GM12878 (cell line): ENCODE results near the gene TMEM63B. TPM values are rescaled to one million over a fixed set of nuclear protein-coding genes. Genes with fewer than 3 reads are reported as not detected.

Source experiments
- ATAC-seq: fragments of 200-7000 bp; cut with Tn5 transposase; 3 replicates; pipeline ENCODE4 v1.9.1; 2020; ENCODE audit warnings: mild to moderate bottlenecking, moderate library complexity
- BruUV-seq: library from RNA; stranded (reverse); fragments of 400-500 nt; replicated peaks from 2 replicates; lab custom pipeline; 2021; lab: Mats Ljungman, UMichigan
- CTCF ChIA-PET: fragments of 300-600 bp; sonication (Branson Sonifier 250); formaldehyde crosslinking; extraction: SDS; loops from one replicate; lab custom pipeline; 2021; ENCODE audit warnings: inconsistent platforms; lab: Yijun Ruan, JAX
- POLR2A ChIA-PET: fragments of 350-600 bp; formaldehyde crosslinking; extraction: SDS; loops from one replicate; lab custom pipeline; 2021; ENCODE audit warnings: inconsistent platforms; lab: Charles Lee
- RAD21 ChIA-PET: fragments of 300-600 bp; sonication (Branson Sonifier 250); formaldehyde crosslinking; loops from one replicate; lab custom pipeline; 2023; ENCODE audit warnings: antibody characterized with exemption; ENCODE audit not compliant: unreplicated experiment; lab: Charles Lee
- SMC1A ChIA-PET: fragments of 300-600 bp; sonication (Branson Sonifier 250); formaldehyde crosslinking; loops from one replicate; lab custom pipeline; 2023; ENCODE audit not compliant: unreplicated experiment, uncharacterized antibody; lab: Charles Lee
- DNase-seq: peaks from one replicate; pipeline ENCODE4 v3.0.0-alpha.2; 2011; ENCODE audit warnings: low read depth, low spot score
- FAIRE-seq: peaks from 3 replicates; lab custom pipeline; 2011; peaks lifted over from hg19 to GRCh38; lab: Jason Lieb, UNC
- H2AFZ ChIP-seq: 2 replicates; pipeline ENCODE4 v1.6.0; 2011; ENCODE audit warnings: low read depth, low read length, control low read depth; ENCODE audit not compliant: control insufficient read depth
- H3K27ac ChIP-seq: 2 replicates; pipeline ENCODE4 v1.5.1; 2011; ENCODE audit warnings: control low read depth; ENCODE audit not compliant: control insufficient read depth, insufficient read depth
- H3K27me3 ChIP-seq, 2 experiments: replicated peaks in 1 of 2; 2 replicates each; pipeline versions ENCODE4 v1.6.0 to v1.6.1; 2011; ENCODE audit warnings: low read length in 1 of 2; ENCODE audit not compliant: control insufficient read depth in 2 of 2, insufficient read depth in 2 of 2
- H3K36me3 ChIP-seq, 2 experiments: 2 replicates each; pipeline ENCODE4 v1.5.1; 2011; ENCODE audit warnings: low read length in 1 of 2; ENCODE audit not compliant: control insufficient read depth in 2 of 2, insufficient read depth in 2 of 2
- H3K4me1 ChIP-seq: 2 replicates; pipeline ENCODE4 v1.6.1; 2011; ENCODE audit warnings: mild to moderate bottlenecking, low read length, moderate library complexity, mixed read lengths; ENCODE audit not compliant: control insufficient read depth, insufficient read depth
- H3K4me2 ChIP-seq: 2 replicates; pipeline ENCODE4 v1.6.0; 2011; ENCODE audit warnings: control low read depth; ENCODE audit not compliant: control insufficient read depth, insufficient read depth
- H3K4me3 ChIP-seq: fragments of 200-600 bp; sonication (generic); 2 replicates; pipeline ENCODE4 v1.5.1; 2016
- H3K79me2 ChIP-seq: 2 replicates; pipeline ENCODE4 v1.6.0; 2011; ENCODE audit warnings: low read length; ENCODE audit not compliant: control insufficient read depth, insufficient read depth
- H3K9ac ChIP-seq: 2 replicates; pipeline ENCODE4 v1.8.0; 2011; ENCODE audit warnings: low read length, control low read depth, mixed read lengths; ENCODE audit not compliant: control insufficient read depth, insufficient read depth
- H3K9me3 ChIP-seq: replicated peaks from 3 replicates; pipeline ENCODE4 v1.5.1; 2011; ENCODE audit warnings: mild to moderate bottlenecking, low read length; ENCODE audit not compliant: control insufficient read depth, insufficient read depth
- H4K20me1 ChIP-seq: 2 replicates; pipeline ENCODE4 v1.6.0; 2011; ENCODE audit not compliant: control insufficient read depth, insufficient read depth
- ASH2L ChIP-seq: fragments of 300-600, 200-600 bp; sonication (generic); IDR thresholded peaks from 2 replicates; pipeline ENCODE4 v1.6.1; 2017; ENCODE audit warnings: low read depth, mild to moderate bottlenecking, borderline replicate concordance
- MTA3 ChIP-seq: IDR thresholded peaks from 2 replicates; pipeline ENCODE4 v1.6.1; 2012; ENCODE audit warnings: low read length, inconsistent platforms, borderline replicate concordance
- MYC ChIP-seq: IDR thresholded peaks from 2 replicates; pipeline ENCODE4 v1.6.1; 2011; ENCODE audit warnings: mild to moderate bottlenecking, low read length, moderate library complexity, inconsistent platforms; ENCODE audit not compliant: insufficient read depth, insufficient replicate concordance, insufficient read length, severe bottlenecking
- RAD51 ChIP-seq: fragments of 450-650 bp; IDR thresholded peaks from 2 replicates; pipeline ENCODE4 v1.6.1; 2016; ENCODE audit warnings: moderate library complexity, mild to moderate bottlenecking, inconsistent platforms
- RBBP5 ChIP-seq: fragments of 200-600 bp; sonication (generic); conservative IDR thresholded peaks from 2 replicates; pipeline ENCODE4 v1.6.1; 2016
- SUZ12 ChIP-seq: fragments of 200-600 bp; sonication (generic); IDR thresholded peaks from one replicate; pipeline ENCODE4 v1.6.1; 2018; ENCODE audit warnings: antibody characterized with exemption, mild to moderate bottlenecking; ENCODE audit not compliant: unreplicated experiment
- WGBS: methylation state at CpG from one replicate; pipeline ENCODE4 v1.1.6; 2016; ENCODE audit warnings: low lambda C conversion rate; ENCODE audit not compliant: insufficient replicate concordance, insufficient coverage; ENCODE audit errors: missing lambda C conversion rate; 5-methylcytosine and 5-hydroxymethylcytosine counted together
- in situ Hi-C: fragments of 300-500 bp; cut with MboI; formaldehyde crosslinking; loops from 9 replicates; pipeline ENCODE4 v1.14.3; 2018; ENCODE audit warnings: mixed read lengths
- intact Hi-C: fragments of 100-400 bp; cut with micrococcal nuclease; formaldehyde crosslinking; loops from one replicate; pipeline ENCODE4 v1.14.2; 2022; ENCODE audit not compliant: unreplicated experiment
- polyA plus RNA-seq, 11 experiments: library from polyadenylated mRNA; depleted of rRNA in 4 of 11; unstranded in 6 of 11; stranded (reverse) in 5 of 11; fragments of >200 nt; fragmentation: Nextera tagmentation in 4 of 11; fragmentation: Illumina TruSeq in 1 of 11; extraction: Ambion mirVana in 4 of 11; extraction: Trizol in 1 of 11; gene quantifications; 1 replicate in 1 of 11; 2 replicates in 10 of 11; pipeline versions ENCODE4 v1.2.1 to v1.2.3, GENCODE V29; 2011 to 2016; ENCODE audit warnings: inconsistent platforms in 2 of 11, missing spikeins in 2 of 11, low read depth in 1 of 11
- total RNA-seq, 4 experiments: library from RNA; depleted of rRNA in 3 of 4; stranded (reverse); fragments of >200 nt in 3 of 4; fragmentation: Illumina TruSeq in 1 of 4; extraction: Trizol in 1 of 4; gene quantifications; 2 replicates each; pipeline versions ENCODE4 v1.2.1 to v1.2.3, GENCODE V29; 2013 to 2021
- TF ChIP-seq, protein P1 (sequence below): fragments of 450-650 bp; IDR thresholded peaks from 2 replicates; pipeline ENCODE4 v1.6.1; 2014; ENCODE audit warnings: mild to moderate bottlenecking
- TF ChIP-seq, protein P2 (sequence below): IDR thresholded peaks from 2 replicates; pipeline ENCODE4 v1.6.1; 2012; ENCODE audit warnings: low read depth, low read length, improper control_type of control experiment
- TF ChIP-seq, protein P3 (sequence below): IDR thresholded peaks from 2 replicates; pipeline ENCODE4 v1.6.1; 2011; ENCODE audit warnings: borderline replicate concordance, low read depth, mild to moderate bottlenecking, moderate library complexity, mixed read lengths, low read length; ENCODE audit not compliant: insufficient read depth; ENCODE audit errors: extremely low read length
- TF ChIP-seq, protein P4 (sequence below): IDR thresholded peaks from 2 replicates; pipeline ENCODE4 v1.6.1; 2012; ENCODE audit warnings: mild to moderate bottlenecking, low read depth, low read length
- TF ChIP-seq, protein P5 (sequence below): fragments of 450-650 bp; formaldehyde crosslinking; IDR thresholded peaks from 2 replicates; pipeline ENCODE4 v1.4.0; 2022; ENCODE audit warnings: mild to moderate bottlenecking, moderate library complexity

TMEM63B gene
- total and polyA plus RNA-seq, 10 of the 15 experiments (the other 5 are each of a cell fraction or from before 2014, with no cell fraction given) = 0.09 to 15.0 (median 7.1) TPM; not detected in 1

DNA sequence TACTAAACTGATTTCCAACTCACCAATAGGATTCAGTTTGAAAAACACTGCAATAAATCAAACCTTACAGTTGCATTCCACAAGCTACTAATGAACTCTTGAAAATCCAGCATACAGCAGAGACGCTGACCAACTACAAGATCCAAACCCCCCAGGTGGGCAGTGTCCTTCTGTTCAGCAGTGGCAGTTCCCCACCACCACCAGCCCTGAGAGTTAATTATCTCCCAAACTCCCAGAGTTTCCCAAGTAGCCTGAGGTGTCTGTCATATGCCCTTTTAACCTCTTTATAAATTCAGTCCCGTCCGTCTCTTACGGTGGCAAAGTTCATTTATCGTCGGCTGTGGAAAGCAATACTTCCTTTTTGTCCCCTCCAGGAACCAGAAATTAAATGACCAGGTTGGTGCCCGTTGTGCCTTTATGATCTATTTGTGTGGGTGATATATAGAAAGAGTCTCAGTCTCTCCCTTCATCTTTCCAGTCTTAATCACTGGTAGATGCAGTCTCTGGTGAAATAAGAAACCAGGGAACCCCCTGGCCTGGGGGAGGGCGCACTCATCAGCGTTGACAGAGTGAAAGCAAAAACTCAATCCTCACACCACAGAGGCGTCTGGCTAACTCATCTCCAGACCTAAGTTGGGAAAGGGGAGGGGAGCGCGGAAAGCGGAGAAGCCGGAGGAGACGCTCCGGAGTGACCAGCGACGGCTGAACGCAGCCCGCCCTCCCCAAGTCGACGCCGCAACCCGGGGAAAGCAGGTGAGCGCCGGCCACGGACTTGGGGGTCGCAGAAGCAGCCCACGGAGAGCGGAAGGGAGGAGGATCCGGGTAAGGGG lies 819 bp upstream of the TMEM63B start:
- Histone ChIP-seq H3K27ac (peak overlapping the region; percentile 63), H3K4me3 (peak overlapping the region; percentile 96), H3K4me1 (peaks cover 36% of the 10 kb centered on the region), H3K9ac (peak overlapping the region; percentile 67), H2AFZ (peak overlapping the region; percentile 73), H3K4me2 (peak overlapping the region; percentile 96), H3K79me2 (peaks cover 69% of the 10 kb centered on the region), H3K27me3 (no peaks in the 10 kb centered on the region), H4K20me1 (peaks cover 6% of the 10 kb centered on the region; the same call in 1 of the 2 replicates), H3K9me3 (no peaks in the 10 kb centered on the region), H3K36me3 (0 out of 4 replicates have a peak, but pooled peaks cover 0 to 6% of the 10 kb centered on the region in 2 experiments)
- peak; percentile 40 for DNase-seq
- FAIRE-seq = peak; percentile 91
- SMC1A ChIA-PET = no interaction called here
- no TSS peak for BruUV-seq
- CTCF ChIA-PET = no interaction called here
- RAD21 ChIA-PET = interaction anchor here (0.6 kb wide), 1 partner anchor 30 kb away, joined by 3 read pairs; no protein-coding TSS in a partner anchor
- peak; percentile 81 for ATAC-seq
- in situ Hi-C loops (no loop called here), intact Hi-C loops (no loop called here)
- POLR2A ChIA-PET = no interaction called here
- WGBS = 3% methylated on average over 30 of the region's 31 CpGs
- TF ChIP-seq ASH2L (no peak), MYC (no peak), SUZ12 (no peak), RAD51 (no peak), MTA3 (no peak), RBBP5 (no peak)
- TF ChIP-seq, protein P1, sequence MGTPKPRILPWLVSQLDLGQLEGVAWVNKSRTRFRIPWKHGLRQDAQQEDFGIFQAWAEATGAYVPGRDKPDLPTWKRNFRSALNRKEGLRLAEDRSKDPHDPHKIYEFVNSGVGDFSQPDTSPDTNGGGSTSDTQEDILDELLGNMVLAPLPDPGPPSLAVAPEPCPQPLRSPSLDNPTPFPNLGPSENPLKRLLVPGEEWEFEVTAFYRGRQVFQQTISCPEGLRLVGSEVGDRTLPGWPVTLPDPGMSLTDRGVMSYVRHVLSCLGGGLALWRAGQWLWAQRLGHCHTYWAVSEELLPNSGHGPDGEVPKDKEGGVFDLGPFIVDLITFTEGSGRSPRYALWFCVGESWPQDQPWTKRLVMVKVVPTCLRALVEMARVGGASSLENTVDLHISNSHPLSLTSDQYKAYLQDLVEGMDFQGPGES = no peak
- TF ChIP-seq, protein P2, sequence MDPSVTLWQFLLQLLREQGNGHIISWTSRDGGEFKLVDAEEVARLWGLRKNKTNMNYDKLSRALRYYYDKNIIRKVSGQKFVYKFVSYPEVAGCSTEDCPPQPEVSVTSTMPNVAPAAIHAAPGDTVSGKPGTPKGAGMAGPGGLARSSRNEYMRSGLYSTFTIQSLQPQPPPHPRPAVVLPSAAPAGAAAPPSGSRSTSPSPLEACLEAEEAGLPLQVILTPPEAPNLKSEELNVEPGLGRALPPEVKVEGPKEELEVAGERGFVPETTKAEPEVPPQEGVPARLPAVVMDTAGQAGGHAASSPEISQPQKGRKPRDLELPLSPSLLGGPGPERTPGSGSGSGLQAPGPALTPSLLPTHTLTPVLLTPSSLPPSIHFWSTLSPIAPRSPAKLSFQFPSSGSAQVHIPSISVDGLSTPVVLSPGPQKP = no peak
- TF ChIP-seq, protein P3, sequence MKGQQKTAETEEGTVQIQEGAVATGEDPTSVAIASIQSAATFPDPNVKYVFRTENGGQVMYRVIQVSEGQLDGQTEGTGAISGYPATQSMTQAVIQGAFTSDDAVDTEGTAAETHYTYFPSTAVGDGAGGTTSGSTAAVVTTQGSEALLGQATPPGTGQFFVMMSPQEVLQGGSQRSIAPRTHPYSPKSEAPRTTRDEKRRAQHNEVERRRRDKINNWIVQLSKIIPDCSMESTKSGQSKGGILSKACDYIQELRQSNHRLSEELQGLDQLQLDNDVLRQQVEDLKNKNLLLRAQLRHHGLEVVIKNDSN = no peak
- TF ChIP-seq, protein P4, sequence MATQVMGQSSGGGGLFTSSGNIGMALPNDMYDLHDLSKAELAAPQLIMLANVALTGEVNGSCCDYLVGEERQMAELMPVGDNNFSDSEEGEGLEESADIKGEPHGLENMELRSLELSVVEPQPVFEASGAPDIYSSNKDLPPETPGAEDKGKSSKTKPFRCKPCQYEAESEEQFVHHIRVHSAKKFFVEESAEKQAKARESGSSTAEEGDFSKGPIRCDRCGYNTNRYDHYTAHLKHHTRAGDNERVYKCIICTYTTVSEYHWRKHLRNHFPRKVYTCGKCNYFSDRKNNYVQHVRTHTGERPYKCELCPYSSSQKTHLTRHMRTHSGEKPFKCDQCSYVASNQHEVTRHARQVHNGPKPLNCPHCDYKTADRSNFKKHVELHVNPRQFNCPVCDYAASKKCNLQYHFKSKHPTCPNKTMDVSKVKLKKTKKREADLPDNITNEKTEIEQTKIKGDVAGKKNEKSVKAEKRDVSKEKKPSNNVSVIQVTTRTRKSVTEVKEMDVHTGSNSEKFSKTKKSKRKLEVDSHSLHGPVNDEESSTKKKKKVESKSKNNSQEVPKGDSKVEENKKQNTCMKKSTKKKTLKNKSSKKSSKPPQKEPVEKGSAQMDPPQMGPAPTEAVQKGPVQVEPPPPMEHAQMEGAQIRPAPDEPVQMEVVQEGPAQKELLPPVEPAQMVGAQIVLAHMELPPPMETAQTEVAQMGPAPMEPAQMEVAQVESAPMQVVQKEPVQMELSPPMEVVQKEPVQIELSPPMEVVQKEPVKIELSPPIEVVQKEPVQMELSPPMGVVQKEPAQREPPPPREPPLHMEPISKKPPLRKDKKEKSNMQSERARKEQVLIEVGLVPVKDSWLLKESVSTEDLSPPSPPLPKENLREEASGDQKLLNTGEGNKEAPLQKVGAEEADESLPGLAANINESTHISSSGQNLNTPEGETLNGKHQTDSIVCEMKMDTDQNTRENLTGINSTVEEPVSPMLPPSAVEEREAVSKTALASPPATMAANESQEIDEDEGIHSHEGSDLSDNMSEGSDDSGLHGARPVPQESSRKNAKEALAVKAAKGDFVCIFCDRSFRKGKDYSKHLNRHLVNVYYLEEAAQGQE = no peak
- TF ChIP-seq, protein P5, sequence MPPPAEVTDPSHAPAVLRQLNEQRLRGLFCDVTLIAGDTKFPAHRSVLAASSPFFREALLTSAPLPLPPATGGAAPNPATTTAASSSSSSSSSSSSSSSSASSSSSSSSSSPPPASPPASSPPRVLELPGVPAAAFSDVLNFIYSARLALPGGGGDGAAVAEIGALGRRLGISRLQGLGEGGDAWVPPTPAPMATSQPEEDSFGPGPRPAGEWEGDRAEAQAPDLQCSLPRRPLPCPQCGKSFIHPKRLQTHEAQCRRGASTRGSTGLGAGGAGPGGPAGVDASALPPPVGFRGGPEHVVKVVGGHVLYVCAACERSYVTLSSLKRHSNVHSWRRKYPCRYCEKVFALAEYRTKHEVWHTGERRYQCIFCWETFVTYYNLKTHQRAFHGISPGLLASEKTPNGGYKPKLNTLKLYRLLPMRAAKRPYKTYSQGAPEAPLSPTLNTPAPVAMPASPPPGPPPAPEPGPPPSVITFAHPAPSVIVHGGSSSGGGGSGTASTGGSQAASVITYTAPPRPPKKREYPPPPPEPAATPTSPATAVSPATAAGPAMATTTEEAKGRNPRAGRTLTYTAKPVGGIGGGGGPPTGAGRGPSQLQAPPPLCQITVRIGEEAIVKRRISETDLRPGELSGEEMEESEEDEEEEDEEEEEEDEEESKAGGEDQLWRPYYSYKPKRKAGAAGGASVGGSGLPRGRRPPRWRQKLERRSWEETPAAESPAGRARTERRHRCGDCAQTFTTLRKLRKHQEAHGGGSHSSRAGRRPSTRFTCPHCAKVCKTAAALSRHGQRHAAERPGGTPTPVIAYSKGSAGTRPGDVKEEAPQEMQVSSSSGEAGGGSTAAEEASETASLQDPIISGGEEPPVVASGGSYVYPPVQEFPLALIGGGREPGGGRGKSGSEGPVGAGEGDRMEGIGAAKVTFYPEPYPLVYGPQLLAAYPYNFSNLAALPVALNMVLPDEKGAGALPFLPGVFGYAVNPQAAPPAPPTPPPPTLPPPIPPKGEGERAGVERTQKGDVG = no peak
